HG02885 (cell line): Measurements from ENCODE around the gene ZG16B.

Experiments
- ATAC-seq: cut with Tn5 transposase; IDR thresholded peaks from one replicate; pipeline ENCODE4 v1.9.1; 2021; ENCODE audit warnings: mild to moderate bottlenecking; ENCODE audit not compliant: unreplicated experiment, poor library complexity

The ZG16B gene

DNA sequence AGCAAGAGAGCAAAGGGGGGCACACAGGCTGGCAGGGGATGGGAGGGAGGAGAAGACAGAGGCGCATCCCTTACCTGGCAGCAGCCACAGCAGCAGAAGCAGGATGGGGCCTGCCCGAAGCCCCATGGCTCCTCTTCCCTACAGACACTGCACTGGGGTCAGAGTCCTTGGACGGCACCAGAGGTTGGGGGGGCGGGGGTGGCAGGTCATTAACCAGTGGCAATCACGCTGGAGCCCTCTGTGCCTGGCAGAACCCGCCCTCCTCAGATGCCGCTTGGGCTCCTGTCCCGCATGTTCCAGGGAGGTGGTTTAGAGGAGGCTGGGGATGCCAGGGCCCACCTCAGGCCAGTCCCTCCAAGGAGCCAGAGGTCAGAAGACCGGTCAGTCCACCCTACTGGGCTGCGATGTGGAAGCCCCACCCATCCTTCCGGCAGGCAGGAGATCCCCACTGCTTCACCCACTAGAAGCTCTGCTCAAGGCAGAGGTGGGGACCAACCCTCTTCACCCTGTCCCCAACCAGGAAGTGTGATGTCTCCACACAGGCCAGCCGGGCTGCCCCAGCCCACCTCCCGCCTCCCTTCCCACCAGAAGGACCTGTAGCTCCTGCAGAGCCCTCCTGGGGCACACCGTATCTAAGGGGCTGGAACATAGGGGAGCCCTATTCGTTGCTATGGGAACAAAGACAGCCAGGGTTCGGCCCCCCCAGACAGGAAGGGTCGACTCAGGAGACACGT is 11.7 kb downstream of the ZG16B start:
- ATAC-seq: no peak

DNA sequence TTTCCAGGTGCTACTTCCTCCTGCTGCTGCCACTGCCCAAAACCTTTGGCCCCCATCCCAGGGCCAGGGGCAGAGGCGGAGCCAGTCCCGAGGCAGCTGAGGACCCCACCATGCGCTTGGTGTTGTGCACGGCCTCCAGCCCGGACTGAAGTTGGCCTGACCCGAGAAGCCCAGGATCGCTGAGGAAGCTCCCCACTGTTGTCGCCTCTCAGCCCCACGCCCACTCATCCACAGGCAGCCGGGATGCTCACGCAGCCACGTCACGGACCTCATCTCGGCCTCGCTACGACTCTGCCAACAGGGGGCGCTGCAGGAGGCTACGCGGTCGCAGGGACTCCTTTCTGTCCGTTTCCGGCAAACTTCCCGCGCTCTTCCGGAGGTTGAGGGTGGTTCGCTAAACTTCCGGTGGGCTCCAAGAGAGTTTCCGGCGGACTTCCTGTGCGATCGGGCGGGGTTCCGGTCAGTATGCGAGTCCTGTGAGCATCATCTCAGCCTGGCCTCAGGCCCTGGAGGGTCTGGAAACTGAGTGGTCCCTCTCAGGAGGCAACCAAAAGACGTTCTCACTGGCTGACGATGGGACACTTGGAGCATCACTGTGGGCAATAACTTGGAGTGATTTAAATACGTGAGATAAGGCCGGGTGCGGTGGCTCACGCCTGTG is 12.4 kb downstream of the ZG16B start:
- no peak for ATAC-seq

DNA sequence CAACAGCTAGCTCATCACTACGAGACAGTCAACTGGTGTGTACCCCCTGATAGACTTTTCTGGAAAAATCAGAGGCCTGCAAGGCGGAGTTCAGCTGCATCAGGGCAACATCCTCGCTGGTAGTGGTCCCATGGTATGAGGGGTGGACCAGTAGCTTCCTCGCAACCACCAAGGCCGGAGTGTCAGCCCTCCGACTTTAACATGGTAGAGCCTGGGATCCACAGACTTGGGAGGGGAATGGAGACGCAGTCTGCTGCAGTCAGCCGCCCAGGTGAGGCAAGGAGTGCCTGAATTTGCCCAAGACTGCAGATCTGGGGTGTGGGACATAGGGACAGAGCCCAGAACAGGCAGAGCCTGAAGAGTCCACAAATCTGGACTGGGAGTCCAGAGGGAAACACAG is 13.4 kb downstream of the ZG16B start:
- no peak for ATAC-seq

DNA sequence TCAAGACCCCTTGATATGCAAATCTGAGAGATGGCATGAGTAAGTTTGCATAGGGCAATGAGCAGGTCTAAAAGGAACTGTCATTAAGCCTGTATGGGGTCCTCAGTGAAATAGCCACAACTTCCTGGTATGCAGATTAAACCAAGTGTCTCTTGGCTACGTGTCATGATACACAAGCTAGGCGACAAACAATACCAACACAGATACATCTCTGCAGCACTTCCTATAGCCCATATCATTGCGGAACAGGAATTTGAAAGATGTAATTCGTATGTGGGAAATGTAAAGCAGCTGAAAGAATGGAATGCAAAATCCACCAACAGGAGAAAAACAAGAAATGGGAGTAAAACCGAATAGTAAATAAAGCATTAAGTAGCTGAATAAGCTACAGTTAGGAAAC is 15.0 kb downstream of the ZG16B start:
- ATAC-seq: no peak

DNA sequence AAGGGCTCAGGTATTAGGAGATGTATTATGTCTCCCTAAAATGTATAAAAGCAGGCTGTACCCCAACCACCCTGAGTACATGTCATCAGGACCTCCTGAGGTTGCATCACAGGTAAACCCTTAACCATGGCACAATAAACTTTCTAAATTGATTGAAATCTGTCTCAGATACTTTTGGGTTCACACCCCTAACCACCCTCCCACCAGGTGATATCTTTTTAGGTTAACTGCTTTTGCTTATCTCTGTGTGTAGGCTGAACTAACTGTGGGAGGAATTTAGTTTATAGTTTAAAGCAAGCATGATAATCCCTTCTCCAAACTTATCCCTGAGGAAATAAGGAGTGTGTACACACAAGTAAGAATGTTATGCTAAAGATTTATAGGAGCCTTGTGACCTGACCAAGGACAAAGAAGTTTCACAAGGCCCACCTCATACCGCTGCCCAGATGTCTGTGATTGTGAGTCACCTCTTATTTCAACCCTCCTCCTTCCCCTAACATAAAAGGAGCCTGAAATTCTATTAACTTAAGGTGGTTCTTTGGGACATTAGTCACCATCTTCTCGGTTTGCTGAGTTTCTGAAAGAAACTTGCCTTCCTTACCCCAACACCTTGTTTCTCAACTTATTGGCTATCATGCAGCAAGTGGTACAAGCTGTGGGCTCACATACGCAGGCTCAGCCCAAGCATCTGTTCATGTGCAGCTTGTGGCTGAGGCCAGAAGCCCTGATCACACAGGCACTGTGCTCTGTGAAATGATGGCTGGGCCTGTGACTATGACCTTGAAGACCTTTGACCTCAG is 16.6 kb downstream of the ZG16B start:
- no peak for ATAC-seq

DNA sequence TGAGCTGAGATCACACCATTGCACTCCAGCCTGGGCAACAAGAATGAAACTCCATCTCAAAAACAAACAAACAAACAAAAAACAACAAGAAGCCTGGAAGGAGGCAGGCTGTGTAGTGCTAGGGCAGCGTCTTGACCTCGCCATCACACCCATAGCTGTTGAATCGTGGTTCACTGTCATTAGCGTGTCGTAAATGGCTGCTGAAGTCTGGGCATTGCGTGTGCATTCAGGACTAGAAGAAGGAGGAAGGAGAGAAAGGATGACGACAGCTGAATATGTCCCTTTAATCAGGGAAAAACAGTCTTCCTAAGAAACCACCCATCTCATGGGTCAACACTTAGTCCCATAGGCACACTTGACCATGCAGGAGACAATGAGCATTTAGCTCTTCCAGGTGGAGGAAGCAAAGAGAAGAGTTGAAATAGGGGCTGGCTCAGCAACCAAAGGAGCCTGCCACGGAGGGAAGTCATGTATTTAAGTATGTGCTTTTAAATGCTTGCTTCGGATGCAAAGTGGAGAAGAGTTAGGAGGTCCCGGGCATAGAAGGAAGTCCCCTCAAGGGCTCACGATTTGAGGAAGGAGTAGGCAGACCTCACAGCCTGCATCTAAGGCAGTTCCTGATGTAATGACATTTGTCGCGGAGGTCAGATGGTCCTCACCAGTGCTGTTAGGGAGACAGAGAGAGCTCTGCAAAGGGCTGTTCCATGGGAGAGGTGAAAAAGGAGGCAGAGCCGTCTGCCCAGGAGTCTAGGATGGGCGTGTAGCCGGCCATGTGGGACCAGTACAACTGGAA is 19.0 kb downstream of the ZG16B start:
- ATAC-seq: no peak

DNA sequence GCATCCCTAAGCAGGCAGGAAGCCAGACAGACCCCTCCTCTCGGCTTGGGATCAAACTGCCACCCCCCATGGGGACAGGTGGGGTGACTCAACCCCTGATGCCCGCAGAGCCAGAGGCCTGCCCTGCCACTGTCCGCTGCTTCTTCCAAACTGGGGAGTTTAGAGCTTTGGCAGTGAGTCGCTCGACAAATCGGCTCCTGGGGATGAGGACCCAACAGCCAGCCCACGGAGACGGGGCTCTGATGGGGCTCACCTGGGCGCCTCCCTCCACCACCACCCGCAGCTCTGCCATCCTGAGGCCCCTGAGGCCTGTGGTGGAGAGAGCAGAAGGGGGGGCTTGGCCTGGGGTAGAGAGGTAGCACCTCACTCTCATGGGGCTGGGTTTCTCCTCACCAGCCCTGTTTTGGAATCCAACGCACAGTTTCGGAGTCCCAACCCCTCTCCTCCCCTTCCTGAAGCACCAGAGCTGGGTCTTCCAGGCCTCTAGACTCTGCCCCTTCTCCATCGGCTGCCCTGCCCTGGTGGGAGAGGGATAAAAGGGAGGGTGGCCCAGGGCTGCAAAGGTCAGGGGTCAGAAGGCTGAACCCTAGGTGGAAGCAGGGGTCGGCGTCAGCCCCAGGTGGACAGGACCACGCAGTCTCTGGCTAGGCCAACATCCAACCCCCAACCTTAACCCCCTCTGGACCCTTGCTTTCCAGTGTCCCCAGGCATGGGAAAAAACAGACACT is 22.1 kb downstream of the ZG16B start:
- no peak for ATAC-seq

DNA sequence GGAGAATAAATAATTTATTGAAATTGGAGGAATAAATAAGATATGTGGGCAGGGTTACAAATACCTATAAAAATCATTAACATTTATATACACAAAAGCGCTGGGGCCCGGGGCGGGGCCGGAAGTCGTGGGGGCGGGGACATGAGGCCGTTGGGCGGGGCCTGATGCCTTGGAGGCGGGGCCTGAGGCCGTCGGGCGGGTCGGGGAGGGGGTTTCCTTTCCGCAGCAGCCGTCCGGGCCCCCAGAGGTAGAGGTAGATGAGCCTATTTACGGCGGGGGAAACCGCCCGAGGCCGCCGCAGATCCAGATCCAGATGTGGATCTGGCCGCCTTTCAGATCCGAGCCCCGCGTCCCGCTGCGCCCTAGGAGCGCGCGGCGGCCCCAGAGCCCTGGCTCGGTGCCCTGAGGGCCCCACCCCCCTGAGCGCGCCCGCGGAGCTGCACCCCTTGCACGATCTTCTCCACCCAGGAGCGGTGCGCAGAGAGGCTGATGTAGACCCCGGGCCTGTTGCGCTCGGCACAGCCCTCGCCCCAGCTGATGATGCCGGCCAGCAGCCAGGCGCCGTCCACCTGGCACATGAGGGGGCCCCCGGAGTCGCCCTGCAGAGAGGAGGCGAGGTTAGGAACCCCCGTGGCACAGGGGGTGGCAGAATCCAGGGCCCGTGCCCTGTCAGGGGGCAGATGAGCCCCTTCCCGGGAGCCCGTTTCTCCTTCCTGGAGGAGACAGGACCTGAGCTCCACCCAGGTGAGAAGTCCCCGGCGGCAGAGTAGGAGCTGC is 22.8 kb downstream of the ZG16B start:
- ATAC-seq: no peak

DNA sequence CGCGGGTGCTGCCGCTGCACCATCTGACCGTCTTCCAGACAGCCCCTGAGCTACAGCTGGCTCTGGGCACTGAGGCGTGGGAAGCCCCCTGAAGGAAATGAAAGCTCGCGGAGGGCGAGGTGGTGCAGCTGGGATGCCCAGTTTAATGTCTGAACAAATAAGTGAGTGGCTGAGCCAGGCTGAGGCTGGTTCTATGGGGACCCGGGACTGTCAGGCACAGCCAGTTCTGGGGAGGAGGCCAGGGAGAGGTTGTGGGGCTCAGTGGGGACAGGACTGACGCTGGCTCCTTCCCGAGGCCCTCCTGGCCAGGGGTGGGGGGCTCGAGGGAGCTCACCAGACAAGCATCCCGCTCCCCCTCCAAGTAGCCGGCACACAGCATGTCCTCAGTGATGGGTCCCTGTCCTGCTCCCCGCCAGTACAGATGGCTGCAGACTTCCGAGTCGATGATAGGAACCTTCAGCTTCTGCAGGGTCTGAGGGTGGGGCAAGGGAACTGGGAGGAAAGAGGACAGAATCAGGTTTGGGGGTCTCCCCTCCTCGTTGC is 23.5 kb downstream of the ZG16B start:
- ATAC-seq: no peak

DNA sequence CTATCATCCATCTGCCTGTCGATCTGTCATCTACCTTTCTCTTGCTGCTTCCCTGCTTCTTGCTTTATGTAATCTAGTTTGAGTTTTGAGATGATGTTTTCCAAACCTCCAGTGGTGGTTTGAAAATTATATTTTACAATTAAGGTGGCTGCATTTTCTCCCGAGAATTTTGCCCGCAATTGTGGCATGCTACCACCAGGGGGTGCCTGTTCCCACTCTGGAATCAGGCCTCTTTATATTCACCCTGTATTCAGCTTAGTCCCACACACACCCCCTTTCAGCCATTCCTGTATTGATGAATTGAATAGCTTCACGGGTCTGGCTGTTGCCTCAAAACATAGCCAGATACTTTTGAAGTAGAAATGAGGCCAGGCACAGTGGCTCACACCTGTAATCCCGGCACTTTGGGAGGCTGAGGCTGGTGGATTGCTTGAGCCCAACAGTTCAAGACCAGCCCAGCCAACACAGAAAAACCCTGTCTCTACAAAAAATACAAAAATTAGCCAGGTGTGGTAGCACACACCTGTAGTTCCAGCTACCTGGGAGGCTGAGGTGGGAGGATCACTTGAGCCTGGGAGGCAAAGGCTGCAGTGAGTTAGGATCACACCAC is 24.7 kb downstream of the ZG16B start:
- ATAC-seq: no peak

DNA sequence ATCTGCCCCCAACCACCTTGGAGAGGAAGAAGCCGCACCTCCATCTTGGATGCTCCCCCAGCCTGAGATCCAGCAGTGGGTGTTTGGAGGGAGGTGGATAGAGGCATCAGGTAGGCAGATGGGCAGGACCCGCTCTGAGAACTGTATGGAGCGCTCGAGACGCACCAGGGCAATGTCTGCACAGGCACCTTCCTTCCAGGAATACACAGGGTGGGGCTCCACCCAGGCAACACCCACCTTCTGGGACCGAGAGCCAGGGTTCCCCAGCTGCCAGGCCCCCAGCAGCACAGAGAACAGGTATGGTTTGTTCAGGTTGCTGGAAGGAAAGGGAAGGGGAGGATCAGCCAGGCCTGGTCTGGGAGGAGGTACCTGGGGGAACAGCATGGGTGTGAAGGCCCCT is 25.4 kb downstream of the ZG16B start:
- ATAC-seq: no peak

DNA sequence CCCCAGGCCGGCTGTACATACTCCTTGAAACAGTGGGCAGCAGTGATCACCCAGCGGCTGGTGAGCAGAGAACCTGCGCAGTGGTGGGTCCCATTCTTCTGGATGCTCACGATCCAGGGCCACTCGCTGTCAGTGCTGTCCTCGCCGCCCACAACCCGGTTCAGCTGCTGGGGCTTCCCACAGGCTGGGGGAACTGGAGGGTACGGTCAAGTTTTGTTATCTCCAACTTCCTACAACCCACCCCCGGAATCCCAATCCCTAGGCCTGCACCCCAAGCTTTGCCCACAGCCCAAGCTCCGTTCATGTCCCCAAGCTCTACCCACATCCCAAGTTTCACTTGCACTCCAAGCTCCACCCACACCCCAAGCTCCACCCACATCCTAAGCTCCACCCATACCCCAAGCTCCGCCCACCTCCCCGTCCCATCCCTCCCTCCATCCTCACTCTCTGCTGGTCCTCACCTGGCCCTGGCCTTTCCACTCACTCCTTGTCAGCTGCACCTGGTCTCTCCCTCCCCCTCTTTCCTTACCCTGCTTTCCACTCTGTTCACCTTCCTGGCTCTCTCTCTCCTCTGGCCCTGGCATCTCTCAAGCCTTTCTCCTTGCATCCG is 26.1 kb downstream of the ZG16B start:
- no peak for ATAC-seq

DNA sequence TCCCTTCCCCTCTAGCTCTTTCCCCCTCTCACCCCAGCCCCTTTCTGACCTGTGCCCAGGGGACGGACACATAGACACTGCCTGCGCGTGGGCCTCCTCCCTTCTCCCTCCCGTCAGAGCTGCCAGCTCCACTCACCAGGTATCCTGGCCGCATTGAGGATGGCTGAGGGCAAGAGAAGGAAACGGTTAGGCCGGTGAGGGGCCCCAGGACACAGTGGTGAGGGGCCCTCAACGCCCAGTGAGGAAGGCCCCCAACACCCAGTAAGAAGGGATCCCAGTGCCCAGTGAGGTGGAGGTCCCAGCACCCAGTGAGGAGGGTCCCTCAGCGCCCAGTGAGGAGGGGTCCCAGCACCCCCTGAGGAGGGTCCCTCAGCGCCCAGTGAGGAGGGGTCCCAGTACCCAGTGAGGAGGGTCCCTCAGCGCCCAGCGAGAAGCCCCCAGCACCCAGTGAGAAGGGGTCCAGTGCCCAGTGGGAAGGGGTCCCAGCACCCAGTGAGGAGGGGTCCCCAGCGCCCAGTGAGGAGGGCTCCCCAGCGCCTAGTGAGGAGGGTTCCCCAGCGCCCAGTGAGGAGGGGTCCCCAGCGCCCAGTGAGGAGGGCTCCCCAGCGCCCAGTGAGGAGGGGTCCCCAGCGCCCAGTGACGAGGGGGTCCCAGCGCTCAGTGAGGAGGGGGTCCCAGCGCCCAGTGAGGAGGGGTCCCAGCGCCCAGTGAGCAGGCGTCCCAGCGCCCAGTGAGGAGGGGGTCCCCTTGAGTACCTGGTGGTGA is 26.8 kb downstream of the ZG16B start:
- ATAC-seq: no peak

DNA sequence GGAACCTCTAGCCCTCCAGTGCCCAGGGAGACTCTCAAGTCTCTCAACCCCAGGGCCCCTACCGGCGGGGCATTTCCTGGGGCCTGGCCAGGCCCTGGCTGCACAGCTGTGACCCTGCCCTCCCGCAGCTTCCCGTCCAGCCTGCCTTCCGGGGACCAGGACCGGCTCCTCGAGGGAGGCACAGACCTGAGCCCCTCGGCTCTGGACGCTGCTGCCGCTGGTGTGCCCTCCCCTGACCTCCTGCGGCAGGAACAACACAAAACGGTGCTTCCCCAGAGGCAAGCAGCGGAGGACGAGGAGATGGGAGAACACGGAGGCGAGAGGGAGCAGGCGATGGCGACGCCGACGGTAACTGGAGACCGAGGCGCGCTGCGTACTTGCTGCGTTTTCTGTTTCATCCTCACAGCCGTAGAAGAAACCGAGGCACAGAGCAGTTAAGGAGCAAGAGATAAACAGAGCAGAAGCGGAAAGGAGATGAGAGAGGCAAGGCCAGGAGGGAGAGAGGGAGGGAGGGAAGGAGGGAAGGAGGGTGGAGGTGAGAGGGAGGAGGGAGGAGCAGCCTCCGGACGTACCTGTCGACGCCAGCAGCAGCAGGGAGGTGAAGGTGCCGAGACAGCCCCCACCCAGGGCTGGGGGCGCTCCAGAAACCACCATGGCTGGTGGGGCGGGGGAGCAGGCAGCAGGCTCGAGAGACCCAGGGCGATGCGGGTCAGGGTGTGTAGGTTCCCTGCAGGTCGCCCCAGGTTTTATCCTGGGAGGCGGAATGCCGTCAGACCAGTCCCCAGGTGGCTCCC is 27.5 kb downstream of the ZG16B start, which contains the start of gene PRSS22:
PRSS22 (minus strand) TSS at position 720 of the 794 bp plus-strand sequence; CDS start at position 654, 66 bp downstream.
- no peak for ATAC-seq

DNA sequence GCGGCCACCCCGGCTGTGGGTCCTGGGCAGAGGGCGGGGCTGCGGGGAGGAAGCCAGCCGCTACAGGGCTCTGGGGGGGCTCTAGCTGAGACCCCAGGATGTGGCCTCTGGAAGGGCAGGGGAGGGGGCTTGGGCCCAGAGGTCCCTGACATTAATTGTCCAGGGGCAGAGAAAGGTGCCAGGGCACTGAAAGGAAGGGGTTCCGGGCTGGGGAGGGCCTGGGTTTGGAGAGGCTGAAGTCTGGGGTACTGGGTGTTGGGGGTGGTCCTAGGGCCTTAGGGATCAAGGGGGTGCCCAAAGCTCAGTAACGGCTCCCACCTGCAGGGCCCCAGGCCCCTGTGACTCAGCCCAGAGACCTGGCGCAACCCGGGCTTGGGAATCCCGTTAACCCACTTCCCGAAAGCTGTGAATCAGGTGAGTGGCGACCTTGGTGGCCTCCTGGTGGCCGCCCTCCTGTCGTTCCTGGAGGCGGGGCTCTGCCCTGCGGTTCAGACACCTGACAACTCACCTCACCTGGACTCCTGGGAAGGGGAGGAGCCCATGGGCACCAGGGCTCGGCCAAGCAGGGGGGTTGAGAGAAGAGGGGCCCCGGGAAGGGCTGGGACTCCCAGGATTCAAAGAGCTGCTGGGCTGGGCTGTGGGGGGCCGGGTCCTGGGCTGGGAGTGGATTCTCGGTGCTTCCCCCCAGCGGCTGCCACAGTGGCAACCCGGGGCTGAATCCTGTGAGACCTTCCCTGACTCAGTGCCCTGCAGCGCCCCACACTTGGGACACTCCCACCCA is 28.3 kb downstream of the ZG16B start:
- ATAC-seq: no peak
